Stimulated activated CD4-positive, alpha-beta T cell treated with anti-CD3 and anti-CD28 coated beads, TNF-alpha, amount 100 ng/mL, for 24 hours (primary cell): ENCODE data around the gene EXD1.
"Not testable (repeated sequence)": the region's sequence is repeated elsewhere in the genome, so short reads cannot be mapped to it uniquely, and the experiment has no call there.

ENCODE experiments used
- DNase-seq, 3 experiments: peaks; one replicate each; pipeline ENCODE4 v3.0.0-alpha.2; 2020; ENCODE audit warnings: low read depth in 3 of 3

EXD1 gene

GRCh38 chr15:41230650-41231421 is at the start of gene EXD1, which contains the start of gene CHP1:
TSS of gene EXD1 (minus strand) at chr15:41230757. CDS start at chr15:41226575, 4,182 bp downstream.
TSS of gene CHP1 (plus strand) at chr15:41231268. CDS start at chr15:41231383, 115 bp downstream.
- DNase-seq = peak; percentile 93 to 98 (median 94)

- DNase-seq = no peak
Observed at GRCh38 chr15:41279535-41280283, 49.2 kb upstream of the EXD1 start.

- no peak for DNase-seq
Observed at GRCh38 chr15:41278319-41278718, 47.8 kb upstream of the EXD1 start.

- no peak for DNase-seq
Observed at GRCh38 chr15:41276831-41277230, 46.3 kb upstream of the EXD1 start.

- DNase-seq = no peak
Observed at GRCh38 chr15:41269887-41270286, 39.3 kb upstream of the EXD1 start.

- DNase-seq = no peak
Observed at GRCh38 chr15:41263891-41264351, 33.4 kb upstream of the EXD1 start.

- DNase-seq = no peak
Observed at GRCh38 chr15:41262571-41262970, 32.0 kb upstream of the EXD1 start.

- DNase-seq = not testable (repeated sequence)
Observed at GRCh38 chr15:41260924-41261323, 30.4 kb upstream of the EXD1 start.

- no peak for DNase-seq
Observed at GRCh38 chr15:41259546-41260189, 29.1 kb upstream of the EXD1 start.

GRCh38 chr15:41258750-41259471 is 28.4 kb upstream of the EXD1 start:
- DNase-seq = no peak

GRCh38 chr15:41256577-41257038 is 26.1 kb upstream of the EXD1 start:
- no peak for DNase-seq

- DNase-seq = no peak
Observed at GRCh38 chr15:41256103-41256502, 25.5 kb upstream of the EXD1 start.

- DNase-seq = no peak
Observed at GRCh38 chr15:41254560-41254959, 24.0 kb upstream of the EXD1 start.

GRCh38 chr15:41251411-41251810 is 20.9 kb upstream of the EXD1 start:
- no peak for DNase-seq

- not testable (repeated sequence) for DNase-seq
Observed at GRCh38 chr15:41250745-41251144, 20.2 kb upstream of the EXD1 start.

- DNase-seq = no peak
Observed at GRCh38 chr15:41241221-41241964, 10.8 kb upstream of the EXD1 start.

- DNase-seq = no peak
Observed at GRCh38 chr15:41238100-41238499, 7.5 kb upstream of the EXD1 start.

GRCh38 chr15:41235929-41236328 is 5.4 kb upstream of the EXD1 start:
- DNase-seq = no peak

- DNase-seq = not testable (repeated sequence)
Observed at GRCh38 chr15:41235228-41235627, 4.7 kb upstream of the EXD1 start.

GRCh38 chr15:41233367-41233771 is 2.8 kb upstream of the EXD1 start:
- DNase-seq = no peak
